Neural progenitor cell (in vitro differentiated cells): Measurements from ENCODE around the gene MFAP2.

Experiments
- CTCF ChIP-seq: fragments of 200-600 bp; sonication (generic); IDR thresholded peaks from 2 replicates; pipeline ENCODE4 v1.5.1; 2017; ENCODE audit warnings: antibody characterized with exemption, mild to moderate bottlenecking
- EZH2 ChIP-seq: fragments of 200-600 bp; sonication (generic); IDR thresholded peaks from 2 replicates; pipeline ENCODE4 v1.6.1; 2017; ENCODE audit warnings: antibody characterized with exemption, mild to moderate bottlenecking, moderate library complexity
- EZH2phosphoT487 ChIP-seq: fragments of 200-600 bp; sonication (generic); IDR thresholded peaks from 2 replicates; pipeline ENCODE4 v1.6.1; 2017; ENCODE audit warnings: antibody characterized with exemption

GRCh38 chr1:16956775-16957174, 23.6 kb downstream of the MFAP2 start:
- TF ChIP-seq EZH2 = no peak
- no peak for TF ChIP-seq CTCF
- TF ChIP-seq EZH2phosphoT487 = no peak
